ENCODE results near the gene PFKFB3.

Gene PFKFB3

GRCh38 chr10:6231730-6232129, 29.0 kb downstream of the PFKFB3 start:
- Mint-ChIP-seq H3K4me1 (peaks cover 11% of the 10 kb centered on the region), H3K27me3 (ENCODE audit: low read depth) (no peaks in the 10 kb centered on the region), H3K36me3 (ENCODE audit: low read depth) (peaks cover 77% of the 10 kb centered on the region), H3K4me3 (no peak overlapping the region), H3K27ac (no peak overlapping the region), H3K9me3 (no peaks in the 10 kb centered on the region)
- no peak for TF ChIP-seq CTCF (IDR thresholded peaks at IDR 0.05; ENCODE audit: unreplicated experiment in 3 of 3)

- H3K27ac Mint-ChIP-seq = peak overlapping the region in 1 of 3 experiments; percentile 41
These were observed 29.6 kb downstream of the PFKFB3 start for GRCh38 chr10:6232225-6232807.

GRCh38 chr10:6232846-6233724, 30.4 kb downstream of the PFKFB3 start:
- H3K27ac Mint-ChIP-seq = peak overlapping the region in 1 of 3 experiments; percentile 41
- H3K4me1 Mint-ChIP-seq = peaks cover 8% of the 10 kb centered on the region
- no peak overlapping the region for H3K4me3 Mint-ChIP-seq
- H3K9me3 Mint-ChIP-seq = no peaks in the 10 kb centered on the region
- H3K27me3 Mint-ChIP-seq (ENCODE audit: low read depth) = no peaks in the 10 kb centered on the region
- no peak for TF ChIP-seq CTCF (IDR thresholded peaks at IDR 0.05; ENCODE audit: unreplicated experiment in 3 of 3)
- H3K36me3 Mint-ChIP-seq (ENCODE audit: low read depth) = peaks cover 77% of the 10 kb centered on the region

More at GRCh38 chr10:6232225-6232807, 29.6 kb downstream of the PFKFB3 start:
- no peak for TF ChIP-seq CTCF (IDR thresholded peaks at IDR 0.05; ENCODE audit: unreplicated experiment in 3 of 3)
- Mint-ChIP-seq H3K4me1 (peaks cover 11% of the 10 kb centered on the region), H3K9me3 (no peaks in the 10 kb centered on the region), H3K27me3 (ENCODE audit: low read depth) (no peaks in the 10 kb centered on the region), H3K36me3 (ENCODE audit: low read depth) (peaks cover 83% of the 10 kb centered on the region), H3K4me3 (no peak overlapping the region)

- H3K4me1 Mint-ChIP-seq = peaks cover 2% of the 10 kb centered on the region
- H3K27ac Mint-ChIP-seq = peak overlapping the region in 1 of 3 experiments; percentile 64
- H3K9me3 Mint-ChIP-seq = no peaks in the 10 kb centered on the region
- no peak for TF ChIP-seq CTCF (IDR thresholded peaks at IDR 0.05; ENCODE audit: unreplicated experiment in 3 of 3)
- H3K4me3 Mint-ChIP-seq = no peak overlapping the region
- H3K27me3 Mint-ChIP-seq (ENCODE audit: low read depth) = no peaks in the 10 kb centered on the region
- peaks cover 73% of the 10 kb centered on the region for H3K36me3 Mint-ChIP-seq (ENCODE audit: low read depth)
These were observed 31.1 kb downstream of the PFKFB3 start for GRCh38 chr10:6233725-6234277.

- no peaks in the 10 kb centered on the region for H3K9me3 Mint-ChIP-seq
- H3K27ac Mint-ChIP-seq = peak overlapping the region; percentile 59 to 64 (median 61)
- peaks cover 5% of the 10 kb centered on the region for H3K4me1 Mint-ChIP-seq
- H3K4me3 Mint-ChIP-seq = no peak overlapping the region
- no peaks in the 10 kb centered on the region for H3K27me3 Mint-ChIP-seq (ENCODE audit: low read depth)
- H3K36me3 Mint-ChIP-seq (ENCODE audit: low read depth) = peaks cover 70% of the 10 kb centered on the region
- no peak for TF ChIP-seq CTCF (IDR thresholded peaks at IDR 0.05; ENCODE audit: unreplicated experiment in 3 of 3)
These were observed 31.6 kb downstream of the PFKFB3 start for GRCh38 chr10:6234371-6234770.
